GM23248 (cell line): ENCODE data around the gene GDPD5.

Experiments
- EZH2 ChIP-seq: fragments of 200-600 bp; sonication (generic); IDR thresholded peaks from 2 replicates; pipeline ENCODE4 v1.6.1; 2018; ENCODE audit warnings: antibody characterized with exemption, mild to moderate bottlenecking; ENCODE audit not compliant: insufficient read depth, poor library complexity, severe bottlenecking
- EZH2phosphoT487 ChIP-seq: fragments of 200-600 bp; sonication (generic); IDR thresholded peaks from 2 replicates; pipeline ENCODE4 v1.6.1; 2018; ENCODE audit warnings: antibody characterized with exemption, moderate library complexity, mild to moderate bottlenecking, low read depth; ENCODE audit not compliant: insufficient read depth

DNA sequence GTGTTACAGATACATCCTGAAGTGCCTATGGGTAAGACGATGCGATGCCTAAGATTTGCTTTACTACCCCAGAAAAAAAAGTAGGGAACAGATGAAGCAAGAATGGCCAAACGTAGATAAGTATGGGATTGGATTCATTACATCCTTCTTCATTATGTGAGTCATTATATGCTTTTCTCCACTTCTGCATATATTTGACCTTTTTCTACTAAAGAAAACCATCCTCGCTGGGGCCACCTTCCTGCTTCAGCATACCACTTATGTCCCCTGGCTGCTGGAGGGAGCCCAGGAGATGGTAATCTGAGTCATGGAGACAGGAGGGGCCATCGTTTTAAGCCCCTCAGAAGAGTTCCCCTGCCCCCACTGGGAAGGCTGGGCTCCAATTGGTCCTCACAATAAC lies 78.3 kb downstream of the GDPD5 start:
- TF ChIP-seq EZH2phosphoT487, result no peak
- TF ChIP-seq EZH2, result no peak
